Measurements from ENCODE around the gene TACC2. TPM values are rescaled to one million over a fixed set of nuclear protein-coding genes. Genes with fewer than 3 reads are reported as not detected.

The TACC2 gene
- total RNA-seq, 2 experiments from 2014 or later = not detected

GRCh38 chr10:122049076-122049475, 60.1 kb downstream of the TACC2 start:
- ChIA-PET POLR2A (no interaction called here), CTCF (ENCODE audit: unreplicated experiment) (no interaction called here)
- DNase-seq (ENCODE audit: low spot score) = no peak
- Histone ChIP-seq H3K4me2 (ENCODE audit: low read length) (no peak overlapping the region), H3K9me2 (ENCODE audit: insufficient read depth, low read length) (no peaks in the 10 kb centered on the region), H4K20me1 (ENCODE audit: insufficient read depth, low read length) (no peaks in the 10 kb centered on the region), H3K9me3 (ENCODE audit: low read length) (no peaks in the 10 kb centered on the region), H3K4me3 (ENCODE audit: low read depth, low read length, poor library complexity, severe bottlenecking) (no peak overlapping the region), H2AFZ (ENCODE audit: low read length) (no peak overlapping the region), H3K4me1 (ENCODE audit: insufficient read depth, low read length, poor library complexity, severe bottlenecking) (no peaks in the 10 kb centered on the region), H3K27ac (ENCODE audit: low read depth, low read length, poor library complexity, severe bottlenecking) (no peak overlapping the region), H3K79me2 (ENCODE audit: insufficient read depth, low read depth, low read length) (no peaks in the 10 kb centered on the region), H3K36me3 (ENCODE audit: insufficient read depth, low read length) (no peaks in the 10 kb centered on the region)
- TF ChIP-seq EZH2phosphoT487 (IDR thresholded peaks at IDR 0.05; ENCODE audit: borderline replicate concordance, low read depth, low read length) (no peak), CTCF (conservative IDR thresholded peaks at IDR 0.05; ENCODE audit: low read length) (no peak)
- no TSS peak for BruUV-seq (replicated peaks)
- intact Hi-C loops (cut with micrococcal nuclease; ENCODE audit: unreplicated experiment) = no loop called here

GRCh38 chr10:122050311-122050710, 61.3 kb downstream of the TACC2 start:
- Histone ChIP-seq H4K20me1 (ENCODE audit: insufficient read depth, low read length) (no peaks in the 10 kb centered on the region), H2AFZ (ENCODE audit: low read length) (no peak overlapping the region), H3K79me2 (ENCODE audit: insufficient read depth, low read depth, low read length) (no peaks in the 10 kb centered on the region), H3K9me2 (ENCODE audit: insufficient read depth, low read length) (no peaks in the 10 kb centered on the region), H3K36me3 (ENCODE audit: insufficient read depth, low read length) (no peaks in the 10 kb centered on the region), H3K9me3 (ENCODE audit: low read length) (no peaks in the 10 kb centered on the region), H3K27ac (ENCODE audit: low read depth, low read length, poor library complexity, severe bottlenecking) (no peak overlapping the region), H3K4me1 (ENCODE audit: insufficient read depth, low read length, poor library complexity, severe bottlenecking) (no peaks in the 10 kb centered on the region), H3K4me3 (ENCODE audit: low read depth, low read length, poor library complexity, severe bottlenecking) (no peak overlapping the region), H3K4me2 (ENCODE audit: low read length) (no peak overlapping the region)
- POLR2A ChIA-PET = interaction anchor here (0.6 kb wide), 1 partner anchor 51 kb away, joined by 9 read pairs; no protein-coding TSS in a partner anchor
- CTCF ChIA-PET (ENCODE audit: unreplicated experiment) = no interaction called here
- TF ChIP-seq EZH2phosphoT487 (IDR thresholded peaks at IDR 0.05; ENCODE audit: borderline replicate concordance, low read depth, low read length) (no peak), CTCF (conservative IDR thresholded peaks at IDR 0.05; ENCODE audit: low read length) (no peak)
- BruUV-seq (replicated peaks) = no TSS peak
- no peak for DNase-seq (ENCODE audit: low spot score)
- intact Hi-C loops (cut with micrococcal nuclease; ENCODE audit: unreplicated experiment) = no loop called here

- ChIA-PET CTCF (ENCODE audit: unreplicated experiment) (no interaction called here), POLR2A (interaction anchor here (0.6 kb wide), 1 partner anchor 51 kb away, joined by 9 read pairs; no protein-coding TSS in a partner anchor)
- Histone ChIP-seq H3K9me2 (ENCODE audit: insufficient read depth, low read length) (no peaks in the 10 kb centered on the region), H3K9me3 (ENCODE audit: low read length) (no peaks in the 10 kb centered on the region), H3K4me2 (ENCODE audit: low read length) (no peak overlapping the region), H3K4me1 (ENCODE audit: insufficient read depth, low read length, poor library complexity, severe bottlenecking) (no peaks in the 10 kb centered on the region), H3K36me3 (ENCODE audit: insufficient read depth, low read length) (no peaks in the 10 kb centered on the region), H4K20me1 (ENCODE audit: insufficient read depth, low read length) (no peaks in the 10 kb centered on the region), H3K79me2 (ENCODE audit: insufficient read depth, low read depth, low read length) (no peaks in the 10 kb centered on the region), H3K4me3 (ENCODE audit: low read depth, low read length, poor library complexity, severe bottlenecking) (no peak overlapping the region), H3K27ac (ENCODE audit: low read depth, low read length, poor library complexity, severe bottlenecking) (no peak overlapping the region), H2AFZ (ENCODE audit: low read length) (no peak overlapping the region)
- BruUV-seq (replicated peaks) = no TSS peak
- intact Hi-C loops (cut with micrococcal nuclease; ENCODE audit: unreplicated experiment) = no loop called here
- no peak for TF ChIP-seq CTCF (conservative IDR thresholded peaks at IDR 0.05; ENCODE audit: low read length)
- no peak for TF ChIP-seq EZH2phosphoT487 (IDR thresholded peaks at IDR 0.05; ENCODE audit: borderline replicate concordance, low read depth, low read length)
- DNase-seq (ENCODE audit: low spot score) = no peak
Measured at GRCh38 chr10:122050811-122051210, 61.8 kb downstream of the TACC2 start.

All from OCI-LY7 (cell line).